ENCODE measurements around the gene TENM4.

GRCh38 chr11:78884761-78885160 lies 556.1 kb downstream of the TENM4 start:
- TF ChIP-seq FOXK1 (CRISPR knock-in tag; IDR thresholded peaks at IDR 0.05), result no peak
- no peak for TF ChIP-seq GTF2I (CRISPR knock-in tag; conservative IDR thresholded peaks at IDR 0.05)
- TF ChIP-seq CTCF (IDR thresholded peaks at IDR 0.05), result no peak
- no peak for TF ChIP-seq ETV6 (CRISPR knock-in tag; IDR thresholded peaks at IDR 0.05)
- TF ChIP-seq JUN (CRISPR knock-in tag; IDR thresholded peaks at IDR 0.05), result no peak
- no peak for TF ChIP-seq ZNF263 (CRISPR knock-in tag; IDR thresholded peaks at IDR 0.05; ENCODE audit: low read depth)
- no peak for TF ChIP-seq RELA (CRISPR knock-in tag; IDR thresholded peaks at IDR 0.05; ENCODE audit: borderline replicate concordance)
- no peak for TF ChIP-seq CREM (CRISPR knock-in tag; IDR thresholded peaks at IDR 0.05)

All from WTC11 (cell line).